GM13977 (cell line): Measurements from ENCODE around the gene GNB1.

Source experiments
- DNase-seq: peaks from one replicate; pipeline ENCODE4 v3.0.0; 2012; ENCODE audit warnings: low spot score
- CTCF ChIP-seq: IDR thresholded peaks from 2 replicates; pipeline ENCODE4 v1.5.1; 2012; ENCODE audit warnings: mild to moderate bottlenecking, control low read depth; ENCODE audit not compliant: insufficient read depth; ENCODE audit errors: extremely low read depth, missing control alignments
- in situ Hi-C: fragments of 300-500 bp; cut with MboI; formaldehyde crosslinking; loops from one replicate; pipeline ENCODE4 v1.12.0; 2022; ENCODE audit warnings: low sequenced_read_pairs, low pct_unique_long_range_greater_than_20kb, mixed read lengths, inconsistent platforms; ENCODE audit not compliant: unreplicated experiment

The GNB1 gene

GRCh38 chr1:1779691-1780597, 110.9 kb downstream of the GNB1 start:
- in situ Hi-C loops, result loop anchor here (10.0 kb wide), 1 partner anchor 125 kb away; no protein-coding TSS in a partner anchor
- peak; percentile 82 for DNase-seq
- no peak for TF ChIP-seq CTCF

- in situ Hi-C loops, result no loop called here
- DNase-seq, result no peak
Observed at GRCh38 chr1:1779320-1779675, 111.6 kb downstream of the GNB1 start.

DNA sequence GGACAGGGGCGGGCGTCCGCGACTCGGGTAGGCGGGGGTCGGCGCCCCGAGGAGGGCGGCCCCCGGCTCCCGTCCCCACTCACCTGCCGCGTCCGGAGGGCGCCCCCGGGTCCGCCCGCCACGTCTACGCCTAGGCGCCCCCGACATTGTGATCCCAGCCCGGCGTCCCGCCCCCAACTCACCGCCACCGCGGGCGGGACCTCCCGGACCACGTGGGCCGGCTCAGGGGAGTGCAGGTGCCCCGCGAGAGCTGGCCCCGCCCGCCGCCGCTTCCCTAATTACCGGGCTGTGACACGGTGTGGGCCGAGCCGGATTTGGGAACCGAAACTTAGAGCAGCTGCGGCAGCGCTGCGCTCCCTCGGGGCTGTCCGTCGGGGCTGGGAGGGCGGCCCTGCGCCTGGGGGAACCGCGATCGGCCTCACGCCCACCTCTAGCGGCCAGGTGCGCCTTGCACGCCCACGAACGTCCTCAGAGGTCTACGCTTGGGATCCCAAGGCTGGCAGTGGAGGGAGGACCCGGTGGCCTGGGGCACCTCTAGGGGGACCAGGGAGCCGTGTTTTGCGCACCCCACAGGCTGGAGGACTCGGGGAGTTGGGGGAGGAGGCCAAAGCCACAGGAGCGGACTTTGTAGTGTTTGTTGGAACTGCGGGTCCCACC, 112.1 kb downstream of the GNB1 start:
- in situ Hi-C loops, result no loop called here
- TF ChIP-seq CTCF, result peak; percentile 34
- DNase-seq, result peak; percentile 96

More at GRCh38 chr1:1779320-1779675, 111.6 kb downstream of the GNB1 start:
- TF ChIP-seq CTCF, result no peak

DNA sequence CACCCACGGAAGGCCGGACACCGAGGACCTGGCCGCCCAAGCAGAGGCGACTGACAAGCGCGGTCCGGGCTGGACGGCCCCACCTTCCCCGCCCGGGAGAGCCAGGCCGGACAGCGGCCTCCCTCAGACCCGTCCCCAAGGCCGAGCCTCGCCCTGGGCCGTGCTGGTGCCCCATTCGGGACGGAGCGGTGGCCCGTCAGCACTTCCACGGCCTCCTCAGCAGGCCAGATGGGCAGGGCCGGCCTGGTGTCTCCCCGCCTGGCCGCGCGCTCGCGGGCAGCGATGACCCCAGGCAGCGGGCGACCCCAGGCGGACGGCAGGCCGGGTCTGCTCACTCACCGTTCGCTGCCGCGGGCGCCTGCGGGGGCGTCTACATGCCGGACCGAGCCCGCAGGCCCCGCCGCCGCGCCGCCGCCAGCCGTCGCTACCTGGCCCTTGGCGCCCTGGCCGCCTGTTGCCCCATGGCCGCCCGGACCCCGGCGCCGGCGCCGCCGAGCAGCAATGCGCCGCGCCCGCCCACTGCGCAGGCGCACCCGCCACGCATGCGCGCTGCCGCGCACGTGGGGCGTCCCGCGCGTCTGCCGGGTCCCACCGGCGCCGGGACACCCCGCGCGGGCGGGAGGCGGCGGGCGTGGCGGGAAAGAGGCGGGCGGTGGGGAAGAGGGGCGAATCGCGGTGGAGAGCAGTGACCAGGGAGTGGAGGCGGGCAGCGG, 112.8 kb downstream of the GNB1 start, which contains the start of gene NADK:
TSS of gene NADK (minus strand) at position 521 of the 713 bp plus-strand sequence. CDS start 13,064 bp downstream, outside the sequence.
- peak; percentile 94 for DNase-seq
- peak; percentile 2 for TF ChIP-seq CTCF
- in situ Hi-C loops, result no loop called here

- TF ChIP-seq CTCF, result no peak
- DNase-seq, result no peak
- in situ Hi-C loops, result no loop called here
Observed at GRCh38 chr1:1777583-1777899, 113.3 kb downstream of the GNB1 start.
